ENCODE measurements around the gene UTS2R. TPM values are rescaled to one million over a fixed set of nuclear protein-coding genes. Genes with fewer than 3 reads are reported as not detected.

The UTS2R gene
- total RNA-seq, 6 donors from 2014 or later, result 0.39 TPM; not detected in 5

GRCh38 chr17:82397449-82398335 is 26.1 kb downstream of the UTS2R start:
- ATAC-seq (ENCODE audit: low FRiP score in 2 of 2) (peak in 1 of 2 donors; percentile 32), DNase-seq (peak in 1 of 2 donors; percentile 74)
- Histone ChIP-seq H3K36me3 (peaks cover 0 to 49% (median 19%) of the 10 kb centered on the region in 4 donors), H3K9me3 (no peaks in the 10 kb centered on the region), H3K27ac (no peak overlapping the region), H3K27me3 (no peaks in the 10 kb centered on the region), H3K4me1 (peaks cover 0 to 19% (median 4%) of the 10 kb centered on the region in 4 donors), H3K4me3 (no peak overlapping the region)
- TF ChIP-seq EP300 (IDR thresholded peaks at IDR 0.05) (no peak), POLR2A (IDR thresholded peaks at IDR 0.05) (no peak), CTCF (IDR thresholded peaks at IDR 0.05) (no peak), POLR2AphosphoS5 (IDR thresholded peaks at IDR 0.05) (no peak)
- WGBS, 2 donors, result 87 to 88% methylated on average over 31 to 36 of the region's 38 CpGs

- peak in 1 of 2 donors; percentile 62 for ATAC-seq (ENCODE audit: low FRiP score in 2 of 2)
- no peaks in the 10 kb centered on the region for H3K9me3 ChIP-seq
- TF ChIP-seq POLR2AphosphoS5 (IDR thresholded peaks at IDR 0.05) (no peak), CTCF (IDR thresholded peaks at IDR 0.05) (no peak), EP300 (IDR thresholded peaks at IDR 0.05) (no peak), POLR2A (IDR thresholded peaks at IDR 0.05) (no peak)
- peaks cover 0 to 52% (median 25%) of the 10 kb centered on the region in 4 donors for H3K36me3 ChIP-seq
- H3K27ac ChIP-seq, result no peak overlapping the region
- H3K4me3 ChIP-seq, result no peak overlapping the region
- H3K27me3 ChIP-seq, result no peaks in the 10 kb centered on the region
- 70 to 72% methylated on average over 13 of the region's 13 CpGs for WGBS, 2 donors
- peak in 1 of 2 donors; percentile 68 for DNase-seq
- peaks cover 0 to 19% (median 4%) of the 10 kb centered on the region in 4 donors for H3K4me1 ChIP-seq
These were observed 27.5 kb downstream of the UTS2R start for GRCh38 chr17:82399041-82399441.

GRCh38 chr17:82399601-82400101 is 28.1 kb downstream of the UTS2R start:
- no peak overlapping the region for H3K27ac ChIP-seq
- no peaks in the 10 kb centered on the region for H3K27me3 ChIP-seq
- no peaks in the 10 kb centered on the region for H3K9me3 ChIP-seq
- ATAC-seq (ENCODE audit: low FRiP score in 2 of 2), result peak in 1 of 2 donors; percentile 43
- peaks cover 0 to 19% (median 4%) of the 10 kb centered on the region in 4 donors for H3K4me1 ChIP-seq
- 85 to 86% methylated on average over 11 to 18 of the region's 18 CpGs for WGBS, 2 donors
- H3K36me3 ChIP-seq, result peaks cover 0 to 48% (median 28%) of the 10 kb centered on the region in 4 donors
- no peak for TF ChIP-seq CTCF (IDR thresholded peaks at IDR 0.05)
- no peak for TF ChIP-seq POLR2A (IDR thresholded peaks at IDR 0.05)
- TF ChIP-seq EP300 (IDR thresholded peaks at IDR 0.05), result no peak
- no peak for TF ChIP-seq POLR2AphosphoS5 (IDR thresholded peaks at IDR 0.05)
- no peak overlapping the region for H3K4me3 ChIP-seq
- DNase-seq, result no peak

- ATAC-seq (ENCODE audit: low FRiP score in 2 of 2), result no peak
- Histone ChIP-seq H3K4me3 (no peak overlapping the region), H3K36me3 (peaks cover 0 to 51% (median 30%) of the 10 kb centered on the region in 4 donors), H3K27ac (peak overlapping the region in 1 of 4 donors; percentile 10), H3K4me1 (peaks cover 0 to 19% (median 4%) of the 10 kb centered on the region in 4 donors), H3K9me3 (no peaks in the 10 kb centered on the region), H3K27me3 (no peaks in the 10 kb centered on the region)
- TF ChIP-seq POLR2A (IDR thresholded peaks at IDR 0.05) (no peak), POLR2AphosphoS5 (IDR thresholded peaks at IDR 0.05) (no peak), CTCF (IDR thresholded peaks at IDR 0.05) (no peak), EP300 (IDR thresholded peaks at IDR 0.05) (no peak)
- DNase-seq, result no peak
- WGBS, 2 donors, result 64 to 69% methylated on average over 6 to 7 of the region's 7 CpGs
These were observed 28.6 kb downstream of the UTS2R start for GRCh38 chr17:82400206-82400605.

All from upper lobe of left lung (tissue), 6 donors.